HG03108 (cell line): Measurements from ENCODE around the gene ADAP2.
A peak's percentile ranks its signal among the peaks of the same experiment; 100 is the strongest.
"Not testable (repeated sequence)": the region's sequence is repeated elsewhere in the genome, so short reads cannot be mapped to it uniquely, and the experiment has no call there.

ENCODE experiments used
- ATAC-seq: cut with Tn5 transposase; IDR thresholded peaks from one replicate; pipeline ENCODE4 v1.9.1; 2021; ENCODE audit warnings: moderate library complexity; ENCODE audit not compliant: unreplicated experiment

Gene ADAP2

DNA sequence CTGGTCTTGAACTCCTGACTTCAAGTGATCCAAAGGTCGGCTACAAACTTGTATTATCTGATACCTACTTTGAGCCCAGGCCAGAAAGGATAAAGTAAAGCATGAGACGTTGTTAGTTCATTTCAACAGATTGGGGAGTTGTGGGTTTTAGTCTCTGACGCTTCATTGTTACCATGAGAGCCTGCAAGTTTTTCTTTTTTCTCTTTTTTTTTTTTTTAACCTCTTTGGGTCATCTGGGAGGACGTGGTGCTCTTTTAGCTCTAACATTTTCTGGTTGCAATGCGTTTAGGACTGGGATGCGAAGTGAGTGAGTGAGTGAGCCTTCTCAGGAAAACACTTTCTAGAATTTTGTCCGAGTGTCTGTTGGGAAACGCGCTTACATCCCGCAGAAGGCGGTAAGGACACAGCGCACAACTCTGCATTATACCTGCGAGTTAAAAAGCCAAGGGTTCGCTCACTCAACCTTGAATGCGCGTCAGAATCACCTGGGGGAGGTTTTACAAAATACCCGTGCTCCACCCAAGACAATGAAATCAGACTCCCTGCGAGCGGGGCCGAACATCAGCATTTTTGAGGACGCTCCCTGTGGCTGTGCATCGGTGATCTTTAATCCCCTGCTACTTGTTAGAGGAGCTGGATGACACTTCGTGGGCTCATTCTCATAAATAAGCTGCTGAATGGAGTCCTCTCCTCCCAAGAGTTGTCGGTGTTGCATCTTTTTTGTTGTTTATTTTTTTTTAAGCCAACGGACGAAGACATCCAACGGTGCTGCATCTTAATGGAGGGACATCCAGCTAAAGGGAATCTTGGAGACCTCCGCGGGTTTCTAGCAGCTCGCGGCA lies 48.5 kb downstream of the ADAP2 start:
- no peak for ATAC-seq

DNA sequence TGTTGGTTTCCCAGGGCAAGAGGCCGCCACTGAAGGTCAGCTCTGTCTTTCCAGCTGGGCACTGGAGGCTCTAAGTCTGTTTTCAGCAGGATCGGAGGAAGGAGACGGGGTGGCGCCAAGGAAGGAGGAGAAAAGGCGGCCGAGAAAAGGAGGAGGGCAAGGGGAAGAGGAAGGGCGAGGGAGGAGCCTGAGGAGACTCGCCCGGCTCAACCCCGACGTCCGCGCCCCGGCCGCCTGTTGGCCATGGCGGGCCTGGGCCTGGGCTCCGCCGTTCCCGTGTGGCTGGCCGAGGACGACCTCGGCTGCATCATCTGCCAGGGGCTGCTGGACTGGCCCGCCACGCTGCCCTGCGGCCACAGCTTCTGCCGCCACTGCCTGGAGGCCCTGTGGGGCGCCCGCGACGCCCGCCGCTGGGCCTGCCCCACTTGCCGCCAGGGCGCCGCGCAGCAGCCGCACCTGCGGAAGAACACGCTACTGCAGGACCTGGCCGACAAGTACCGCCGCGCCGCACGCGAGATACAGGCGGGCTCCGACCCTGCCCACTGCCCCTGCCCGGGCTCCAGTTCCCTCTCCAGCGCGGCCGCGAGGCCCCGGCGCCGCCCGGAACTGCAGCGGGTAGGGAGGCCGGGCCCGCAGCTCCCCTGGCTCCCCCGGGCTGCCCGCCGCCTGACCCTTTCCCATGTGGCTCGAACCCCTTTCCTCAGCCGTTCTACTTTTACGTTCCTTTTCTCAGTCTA lies 49.3 kb downstream of the ADAP2 start, which contains the start of gene RNF135:
Gene RNF135 (plus strand): TSS at position 209 of the 737 bp plus-strand sequence. CDS start 35 bp downstream, at position 244.
- peak; percentile 58 for ATAC-seq

DNA sequence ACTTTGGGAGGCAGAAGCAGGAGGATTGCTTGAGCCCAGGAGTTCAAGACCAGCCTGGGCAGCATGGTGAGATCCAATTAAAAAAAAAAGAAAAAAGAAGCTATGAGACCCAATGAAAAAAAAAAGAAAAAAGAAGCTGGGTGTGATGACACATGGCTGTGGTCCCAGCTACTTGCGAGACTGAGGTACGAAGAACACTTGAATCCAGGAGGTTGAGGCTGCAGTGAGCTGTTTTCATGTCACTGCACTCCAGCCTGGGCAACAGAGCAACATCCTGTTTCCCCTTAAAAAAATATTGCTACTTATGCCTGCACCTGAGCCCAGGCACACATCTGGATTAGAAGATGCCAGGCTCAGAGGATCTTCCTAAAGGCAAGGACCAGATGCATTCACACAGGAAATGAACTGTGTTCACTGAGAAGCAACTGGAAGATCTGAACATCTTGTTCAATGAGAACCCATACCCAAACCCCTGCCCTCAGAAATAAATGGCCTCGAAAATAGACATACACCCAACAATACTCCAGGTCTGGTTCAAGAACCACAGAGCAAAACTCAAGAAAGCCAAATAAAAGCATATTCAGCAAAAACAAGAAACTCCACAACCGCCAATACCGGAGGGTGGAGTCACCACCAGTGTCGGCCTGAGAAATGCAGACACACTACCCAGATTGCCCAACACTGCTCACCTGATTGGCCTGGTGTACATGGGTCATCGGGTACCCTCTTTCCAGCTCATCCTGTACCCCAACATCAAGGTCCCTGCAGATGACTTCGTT lies 53.5 kb downstream of the ADAP2 start:
- no peak for ATAC-seq

DNA sequence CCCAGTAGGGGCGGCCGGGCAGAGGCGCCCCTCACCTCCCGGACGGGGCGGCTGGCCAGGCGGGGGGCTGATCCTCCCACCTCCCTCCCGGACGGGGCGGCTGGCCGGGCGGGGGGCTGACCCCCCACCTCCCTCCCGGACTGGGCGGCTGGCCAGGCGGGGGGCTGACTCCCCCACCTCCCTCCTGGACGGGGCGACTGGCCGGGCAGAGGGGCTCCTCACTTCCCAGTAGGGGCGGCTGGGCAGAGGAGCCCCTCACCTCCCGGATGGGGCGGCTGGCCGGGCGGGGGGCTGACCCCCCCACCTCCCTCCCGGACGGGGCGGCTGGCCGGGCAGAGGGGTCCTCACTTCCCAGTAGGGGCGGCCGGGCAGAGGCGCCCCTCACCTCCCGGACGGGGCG lies 58.2 kb downstream of the ADAP2 start:
- not testable (repeated sequence) for ATAC-seq

DNA sequence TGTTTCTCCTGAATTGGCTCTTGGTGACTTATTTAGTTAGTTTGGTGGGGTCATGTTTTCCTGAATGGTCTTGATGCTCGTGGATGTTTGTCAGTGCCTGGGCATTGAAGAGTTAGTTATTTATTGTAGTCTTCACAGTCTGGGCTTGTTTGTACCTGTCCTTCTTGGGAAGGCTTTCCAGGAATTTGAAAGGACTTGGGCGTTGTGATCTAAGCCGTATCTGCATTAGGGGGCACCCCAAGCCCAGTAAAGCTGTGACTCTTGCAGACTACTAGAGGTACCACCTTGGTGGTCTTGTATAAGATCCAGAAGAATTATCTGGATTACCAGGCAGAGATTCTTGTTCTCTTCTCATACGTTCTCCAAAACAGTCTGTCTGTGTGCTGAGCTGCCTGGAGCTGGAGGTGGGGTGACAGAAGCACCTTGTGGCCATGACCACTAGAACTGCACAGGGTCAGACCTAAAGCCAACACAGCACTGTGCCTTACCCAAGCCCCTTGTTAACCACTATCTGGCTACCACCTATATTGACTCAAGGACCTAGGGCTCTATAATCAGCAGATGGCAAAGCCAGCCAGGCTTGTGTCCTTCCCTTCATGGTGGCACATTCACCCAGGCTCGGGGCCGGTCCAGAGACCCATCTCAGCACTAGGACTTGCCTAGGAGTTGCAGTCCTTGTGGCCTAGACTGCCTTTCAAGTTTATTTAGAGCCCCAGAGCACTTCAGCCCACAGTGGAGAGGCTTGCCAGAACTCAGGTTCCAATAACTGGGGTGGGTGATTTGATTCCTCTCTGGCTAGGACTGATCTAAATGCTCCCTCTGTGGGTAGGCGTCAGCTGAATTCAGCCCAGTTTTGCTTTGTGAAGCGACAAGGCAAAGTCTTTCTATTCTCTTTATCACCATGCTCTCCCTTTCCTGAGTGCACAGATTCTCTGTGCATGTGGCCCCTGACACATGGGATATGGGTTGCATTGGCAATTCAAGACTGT lies 60.1 kb downstream of the ADAP2 start:
- ATAC-seq = no peak

DNA sequence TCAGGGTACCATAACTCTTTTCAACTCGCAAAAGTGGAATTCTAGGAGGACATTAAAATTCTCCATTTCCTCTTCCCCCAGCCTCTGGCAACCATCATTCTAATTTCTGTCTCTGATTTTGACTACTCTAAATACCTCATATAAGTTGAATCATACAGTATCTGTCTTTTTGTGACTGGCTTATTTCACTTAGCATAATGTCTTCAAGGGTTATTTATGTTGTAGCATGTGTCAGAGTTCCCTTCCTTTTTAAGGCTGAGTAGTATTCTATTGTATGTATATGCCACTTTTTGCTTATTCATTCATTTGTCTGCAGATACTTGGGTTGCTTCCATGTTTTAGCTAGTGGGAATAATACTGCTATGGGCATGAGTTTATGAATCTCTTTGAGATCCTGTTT lies 61.1 kb downstream of the ADAP2 start:
- ATAC-seq = no peak

DNA sequence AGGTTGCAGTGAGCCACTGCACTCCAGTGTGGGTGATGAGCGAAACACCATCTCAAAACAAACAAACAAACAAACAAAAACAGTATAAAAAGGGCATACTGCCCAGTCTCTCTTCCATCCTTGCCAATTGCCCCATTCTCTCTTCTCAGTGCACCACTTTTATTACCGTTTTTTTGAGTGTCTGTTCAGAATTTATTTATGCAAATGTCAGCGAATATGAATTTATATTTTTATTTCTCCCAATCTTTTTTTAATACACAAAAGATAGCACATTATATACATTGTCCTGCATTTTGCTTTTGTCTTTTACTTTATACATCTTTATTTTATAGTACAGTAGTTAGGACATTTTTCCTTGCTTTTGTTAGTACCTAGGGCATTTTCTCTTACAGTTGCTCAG lies 68.7 kb downstream of the ADAP2 start:
- ATAC-seq = no peak

DNA sequence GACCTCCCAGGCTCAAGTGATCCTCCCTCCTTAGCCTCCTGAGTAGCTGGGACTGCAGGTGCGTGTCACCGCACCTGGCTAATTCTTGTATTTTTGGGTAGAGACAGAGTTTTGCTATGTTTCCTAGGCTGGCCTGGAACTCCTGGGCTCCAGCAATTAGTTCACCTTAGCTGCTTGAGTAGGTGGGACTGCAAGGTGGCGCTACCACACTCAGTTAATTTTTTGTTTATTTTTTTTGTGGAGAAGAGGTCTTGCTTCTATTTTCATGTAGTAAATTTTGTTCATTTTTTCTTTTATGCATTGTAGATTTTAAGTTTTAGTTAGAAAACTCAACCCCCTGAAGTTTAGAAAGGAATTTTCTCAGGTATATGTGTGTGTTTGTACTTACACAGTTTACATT lies 70.8 kb downstream of the ADAP2 start:
- ATAC-seq = no peak

DNA sequence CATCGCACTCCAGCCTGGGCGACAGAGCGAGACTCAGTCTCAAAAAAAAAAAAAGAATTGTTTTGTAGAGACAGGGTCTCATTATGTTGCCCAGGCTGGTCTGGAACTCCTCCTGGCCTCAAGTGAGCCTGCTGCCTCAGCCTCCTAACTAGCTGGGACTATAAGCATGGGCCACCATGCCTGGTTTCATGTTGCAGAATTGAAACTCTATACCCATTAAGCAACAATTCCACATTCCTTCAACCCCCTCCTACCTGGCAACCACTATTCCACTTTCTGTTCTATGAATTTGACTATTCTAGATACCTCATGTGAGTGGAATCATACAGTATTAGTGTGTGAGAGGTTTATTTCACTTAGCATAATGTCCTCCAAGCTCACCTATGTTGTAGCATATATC lies 73.6 kb downstream of the ADAP2 start:
- ATAC-seq = no peak

DNA sequence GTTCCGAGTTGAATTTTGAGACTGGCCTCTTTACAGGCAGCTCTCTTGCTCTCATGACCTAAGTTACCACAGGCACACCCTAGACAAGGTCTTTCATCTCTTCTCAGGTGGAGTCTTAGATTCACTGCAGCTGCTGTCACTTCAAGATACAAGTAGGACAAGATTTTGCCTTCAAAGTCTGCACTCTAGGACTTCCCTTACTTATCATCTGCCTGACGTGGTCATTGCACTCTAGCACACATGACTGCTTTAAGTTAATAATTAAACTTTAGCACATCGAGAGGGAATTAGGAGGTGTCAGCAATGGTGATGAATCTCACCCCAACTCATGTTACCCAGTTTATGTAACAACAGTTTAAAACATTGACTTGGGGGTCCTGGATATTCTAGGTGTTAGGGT lies 74.7 kb downstream of the ADAP2 start:
- no peak for ATAC-seq

DNA sequence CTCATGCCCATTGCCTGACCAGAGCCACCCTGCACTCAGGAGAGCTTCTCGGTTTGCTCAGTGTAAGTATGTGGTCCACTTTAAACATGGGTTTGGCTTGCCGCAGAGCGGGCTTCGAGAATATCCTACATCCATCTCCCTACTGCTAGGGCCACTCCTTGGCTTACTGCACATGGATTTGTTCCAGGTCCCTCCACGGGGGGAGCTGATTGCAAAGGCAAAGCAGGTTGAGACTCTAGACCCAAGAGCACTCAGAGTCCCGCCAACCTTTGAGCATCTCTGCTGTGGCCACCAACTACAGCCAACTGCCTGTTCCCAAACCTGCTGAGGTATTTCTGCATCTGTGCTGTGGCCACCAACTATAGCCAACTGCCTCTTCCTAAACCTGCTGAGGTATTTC lies 75.5 kb downstream of the ADAP2 start:
- ATAC-seq = no peak

DNA sequence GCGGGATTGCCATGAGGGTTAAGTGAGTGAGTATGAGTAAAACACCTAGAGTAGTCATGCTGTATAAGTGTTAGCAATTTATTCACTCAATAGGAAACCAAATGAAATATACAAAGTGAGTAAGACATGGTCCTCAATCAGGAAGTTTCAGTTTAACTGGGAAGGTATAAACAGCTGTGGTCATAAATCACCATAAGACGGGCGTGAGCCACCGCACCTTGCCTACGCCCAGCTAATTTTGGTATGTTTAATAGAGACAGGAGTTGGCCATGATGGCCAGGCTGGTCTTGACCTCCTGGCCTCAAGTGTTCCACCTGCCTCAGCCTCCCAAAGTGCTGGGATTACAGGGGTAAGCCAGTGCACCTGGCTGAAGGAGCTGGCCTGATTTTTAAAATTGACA lies 76.1 kb downstream of the ADAP2 start:
- no peak for ATAC-seq

DNA sequence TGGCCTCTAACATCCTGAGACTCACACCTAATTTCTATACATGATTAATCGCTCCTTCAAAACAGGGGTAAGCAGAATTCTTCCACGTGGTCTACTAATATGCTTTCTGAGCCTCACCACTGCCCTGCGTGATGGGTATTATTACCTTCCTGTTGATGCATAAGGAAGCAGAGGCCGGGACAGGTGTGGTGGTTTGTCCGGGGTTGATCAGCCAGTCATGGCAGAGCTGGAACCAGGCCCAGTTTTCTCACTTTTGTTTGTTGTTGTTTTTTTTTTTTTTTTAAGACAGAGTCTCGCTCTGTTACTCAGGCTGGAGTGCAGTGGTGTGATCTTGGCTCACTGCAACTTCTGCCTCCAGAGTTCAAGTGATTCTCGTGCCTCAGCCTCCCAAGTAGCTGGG lies 80.3 kb downstream of the ADAP2 start:
- ATAC-seq = no peak

DNA sequence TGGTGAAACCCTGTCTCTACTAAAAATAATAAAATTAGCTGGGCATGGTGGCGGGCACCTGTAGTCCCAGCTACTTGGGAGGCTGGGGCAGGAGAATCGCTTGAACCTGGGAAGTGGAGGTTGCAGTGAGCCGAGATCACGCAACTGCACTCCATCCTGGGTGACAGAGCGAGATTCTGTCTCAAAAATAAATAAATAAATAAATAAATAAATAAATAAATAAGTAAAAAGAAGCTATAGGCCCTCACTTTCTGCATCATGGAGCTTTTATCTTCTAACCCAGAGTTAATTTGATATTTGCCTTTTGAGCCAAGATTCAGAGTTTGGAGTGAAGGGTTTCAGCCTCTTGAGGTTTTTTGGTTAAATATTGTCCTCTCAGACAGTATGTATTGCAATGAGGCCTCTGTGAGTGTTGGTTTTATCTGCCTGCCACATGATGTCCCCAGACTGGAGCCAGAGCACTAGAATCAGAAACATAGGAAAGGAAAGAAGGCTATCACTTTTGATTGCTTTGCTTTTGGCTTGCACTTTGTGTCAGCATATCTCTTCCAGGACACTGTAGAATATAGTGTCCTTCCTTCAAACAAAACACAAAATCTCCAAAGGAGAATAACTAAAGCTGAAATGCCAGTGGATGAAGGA lies 81.6 kb downstream of the ADAP2 start:
- no peak for ATAC-seq

DNA sequence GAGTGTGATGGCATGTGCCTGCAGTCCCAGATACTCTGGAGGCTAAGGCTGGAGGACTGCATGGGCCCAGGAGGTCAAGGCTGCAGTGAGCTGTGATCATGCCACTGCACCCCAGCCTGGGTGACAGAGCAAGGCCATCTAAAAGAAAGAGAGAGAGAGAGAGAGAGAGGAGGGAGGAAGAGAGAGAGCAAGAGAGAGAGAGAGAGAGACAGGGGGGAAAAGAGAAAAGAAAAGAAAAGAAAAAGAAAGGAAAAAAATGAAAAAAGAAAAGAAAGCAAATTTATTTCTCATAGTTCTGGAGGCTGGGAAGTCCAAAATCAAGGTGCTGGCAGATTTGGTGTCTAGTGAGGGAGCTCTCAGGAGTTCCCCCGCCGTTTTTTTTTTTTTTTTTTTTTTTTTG lies 82.4 kb downstream of the ADAP2 start:
- ATAC-seq = no peak

DNA sequence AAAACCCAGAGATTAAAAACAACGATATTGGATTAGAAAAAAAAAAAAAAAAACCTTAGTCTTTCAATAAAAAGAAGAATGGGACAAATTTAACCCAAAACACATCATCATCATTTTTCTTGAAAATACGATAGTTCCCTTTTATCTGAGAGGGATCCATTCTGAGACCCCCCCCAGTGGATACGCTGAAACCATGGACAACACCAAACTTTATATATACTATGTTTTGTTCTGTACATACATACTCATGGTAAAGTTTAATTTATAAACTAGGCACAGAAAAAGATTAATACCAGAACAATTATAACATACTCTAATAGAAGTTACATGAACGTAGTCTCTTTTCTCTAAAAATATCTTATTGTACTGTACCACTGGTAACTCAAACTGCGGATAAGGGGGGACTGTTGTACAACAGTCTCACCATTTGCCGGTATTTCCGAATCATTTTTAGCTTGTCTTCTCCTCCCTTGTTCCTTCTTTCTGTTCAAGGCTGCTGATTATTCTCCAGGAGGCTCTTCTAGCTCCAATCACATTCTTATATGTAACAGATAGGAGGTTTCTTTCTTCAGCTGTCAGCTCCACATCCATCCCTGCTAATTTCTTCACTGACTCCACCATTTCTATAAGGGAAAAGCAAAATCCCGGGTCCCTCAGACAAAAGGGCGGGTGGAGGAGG lies 86.1 kb downstream of the ADAP2 start:
- no peak for ATAC-seq

DNA sequence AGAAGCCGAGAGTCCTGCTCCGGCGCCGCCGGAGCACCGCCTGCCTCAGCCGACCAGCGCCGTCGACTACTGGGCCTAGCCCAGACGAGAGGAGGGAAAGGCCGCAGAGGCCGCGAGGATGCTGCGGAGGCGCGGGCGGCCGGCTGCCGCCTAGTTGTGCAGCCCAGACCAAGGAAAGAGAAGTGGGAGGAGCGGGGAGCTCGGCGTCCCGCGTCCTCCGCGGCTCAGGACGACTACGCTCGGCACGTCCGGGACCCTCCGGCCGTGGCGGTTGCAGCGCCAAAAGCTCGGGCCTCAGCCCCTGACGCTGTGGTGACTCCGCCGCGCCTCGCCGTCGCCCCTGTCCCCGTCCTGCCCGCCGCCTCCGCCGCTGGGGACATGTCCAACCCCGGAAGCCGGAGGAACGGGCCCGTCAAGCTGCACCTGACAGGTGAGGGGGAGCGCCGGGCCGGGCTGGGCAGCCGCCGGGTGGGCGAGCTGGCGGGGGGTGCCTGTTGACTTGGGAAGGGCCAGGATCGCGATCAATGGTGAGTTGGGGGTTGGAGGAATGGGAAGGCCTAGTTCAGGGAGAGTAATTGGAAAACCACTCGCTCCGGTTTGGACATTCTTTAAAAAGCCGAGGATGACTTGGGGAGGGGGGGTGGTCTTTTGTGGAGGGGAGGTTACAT lies 86.8 kb downstream of the ADAP2 start:
- no peak for ATAC-seq
